ENCODE measurements around the gene RPS21. TPM values are rescaled to one million over a fixed set of nuclear protein-coding genes. Genes with fewer than 3 reads are reported as not detected.

RPS21 gene
- total RNA-seq, 2 donors from 2014 or later: 1,506 to 4,377 TPM

DNA sequence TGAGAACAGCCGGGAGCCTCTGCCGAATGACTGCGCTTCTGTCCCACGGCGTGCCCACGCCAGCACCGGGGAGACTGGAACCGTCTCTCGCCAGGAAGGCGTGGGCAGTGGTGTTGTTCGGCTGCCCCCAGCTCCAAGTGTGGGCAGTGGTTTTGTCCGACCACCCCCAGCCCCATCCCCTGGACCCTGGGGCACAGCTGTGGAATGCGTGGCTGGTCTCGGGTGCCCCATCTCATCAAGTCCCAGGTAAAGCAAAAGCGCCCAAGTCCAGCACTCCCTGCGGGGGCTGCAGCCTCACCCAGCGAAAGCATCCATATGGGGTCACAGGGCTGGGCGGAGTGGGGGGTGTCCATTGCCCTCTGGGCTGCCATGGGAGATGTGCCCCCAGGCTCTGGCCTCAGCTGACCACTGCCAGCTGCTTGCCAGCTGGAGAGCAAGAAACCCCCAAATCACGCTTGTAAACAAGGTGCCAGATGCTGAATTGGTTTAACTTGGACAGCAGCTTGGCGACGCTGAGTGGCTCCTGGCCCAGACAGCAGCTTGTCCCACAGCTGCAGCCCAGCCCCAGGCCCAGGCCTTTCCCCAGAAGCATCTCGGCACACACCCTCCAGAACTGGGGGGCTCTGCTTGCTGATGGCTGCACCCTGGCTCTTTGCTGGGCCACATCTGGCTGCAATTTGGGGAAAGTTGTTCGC is 15.7 kb downstream of the RPS21 start:
- 90% methylated on average over 23 of the region's 23 CpGs for WGBS
- H3K27ac ChIP-seq: no peak overlapping the region
- intact Hi-C loops (cut with DNase I): no loop called here
- TF ChIP-seq, protein P1, sequence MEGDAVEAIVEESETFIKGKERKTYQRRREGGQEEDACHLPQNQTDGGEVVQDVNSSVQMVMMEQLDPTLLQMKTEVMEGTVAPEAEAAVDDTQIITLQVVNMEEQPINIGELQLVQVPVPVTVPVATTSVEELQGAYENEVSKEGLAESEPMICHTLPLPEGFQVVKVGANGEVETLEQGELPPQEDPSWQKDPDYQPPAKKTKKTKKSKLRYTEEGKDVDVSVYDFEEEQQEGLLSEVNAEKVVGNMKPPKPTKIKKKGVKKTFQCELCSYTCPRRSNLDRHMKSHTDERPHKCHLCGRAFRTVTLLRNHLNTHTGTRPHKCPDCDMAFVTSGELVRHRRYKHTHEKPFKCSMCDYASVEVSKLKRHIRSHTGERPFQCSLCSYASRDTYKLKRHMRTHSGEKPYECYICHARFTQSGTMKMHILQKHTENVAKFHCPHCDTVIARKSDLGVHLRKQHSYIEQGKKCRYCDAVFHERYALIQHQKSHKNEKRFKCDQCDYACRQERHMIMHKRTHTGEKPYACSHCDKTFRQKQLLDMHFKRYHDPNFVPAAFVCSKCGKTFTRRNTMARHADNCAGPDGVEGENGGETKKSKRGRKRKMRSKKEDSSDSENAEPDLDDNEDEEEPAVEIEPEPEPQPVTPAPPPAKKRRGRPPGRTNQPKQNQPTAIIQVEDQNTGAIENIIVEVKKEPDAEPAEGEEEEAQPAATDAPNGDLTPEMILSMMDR (IDR thresholded peaks at IDR 0.05): no peak
- no peak for TF ChIP-seq POLR2A (IDR thresholded peaks at IDR 0.05)
- no peak for TF ChIP-seq POLR2AphosphoS5 (IDR thresholded peaks at IDR 0.05)
- H3K9me3 ChIP-seq: no peaks in the 10 kb centered on the region
- no peak overlapping the region for H3K4me3 ChIP-seq
- no peaks in the 10 kb centered on the region for H3K27me3 ChIP-seq (replicated peaks; ENCODE audit: insufficient read depth)
- peaks cover 14% of the 10 kb centered on the region for H3K4me1 ChIP-seq (replicated peaks)
- no peak for DNase-seq (ENCODE audit: low spot score)
- H3K36me3 ChIP-seq: no peaks in the 10 kb centered on the region

DNA sequence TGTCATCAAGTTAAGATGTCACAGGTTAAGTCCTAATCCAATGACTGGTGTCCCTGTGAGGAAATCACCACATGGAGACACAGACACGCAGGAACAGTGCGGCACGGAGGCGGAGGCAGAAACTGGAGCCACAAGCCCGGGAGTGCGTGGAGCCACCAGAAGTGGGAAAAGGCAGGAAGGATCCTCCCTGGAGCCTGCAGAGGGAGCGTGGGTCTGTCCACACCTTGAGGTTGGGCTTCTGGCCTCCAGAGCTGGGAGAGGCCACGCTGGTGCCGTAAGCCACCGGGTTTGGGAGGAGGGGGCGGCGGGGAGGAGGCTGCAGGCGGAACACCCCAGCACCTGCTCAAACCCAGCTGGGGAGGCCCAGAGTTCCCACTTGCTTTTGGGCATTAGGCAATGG is 16.4 kb downstream of the RPS21 start:
- H3K4me3 ChIP-seq: no peak overlapping the region
- H3K9me3 ChIP-seq: no peaks in the 10 kb centered on the region
- TF ChIP-seq, protein P1 (IDR thresholded peaks at IDR 0.05): no peak
- TF ChIP-seq POLR2A (IDR thresholded peaks at IDR 0.05) (no peak), POLR2AphosphoS5 (IDR thresholded peaks at IDR 0.05) (no peak)
- no peaks in the 10 kb centered on the region for H3K27me3 ChIP-seq (replicated peaks; ENCODE audit: insufficient read depth)
- intact Hi-C loops (cut with DNase I): no loop called here
- peaks cover 16% of the 10 kb centered on the region for H3K4me1 ChIP-seq (replicated peaks)
- H3K36me3 ChIP-seq: no peaks in the 10 kb centered on the region
- no peak overlapping the region for H3K27ac ChIP-seq
- DNase-seq (ENCODE audit: low spot score): no peak
- WGBS: 79% methylated on average over 13 of the region's 13 CpGs

DNA sequence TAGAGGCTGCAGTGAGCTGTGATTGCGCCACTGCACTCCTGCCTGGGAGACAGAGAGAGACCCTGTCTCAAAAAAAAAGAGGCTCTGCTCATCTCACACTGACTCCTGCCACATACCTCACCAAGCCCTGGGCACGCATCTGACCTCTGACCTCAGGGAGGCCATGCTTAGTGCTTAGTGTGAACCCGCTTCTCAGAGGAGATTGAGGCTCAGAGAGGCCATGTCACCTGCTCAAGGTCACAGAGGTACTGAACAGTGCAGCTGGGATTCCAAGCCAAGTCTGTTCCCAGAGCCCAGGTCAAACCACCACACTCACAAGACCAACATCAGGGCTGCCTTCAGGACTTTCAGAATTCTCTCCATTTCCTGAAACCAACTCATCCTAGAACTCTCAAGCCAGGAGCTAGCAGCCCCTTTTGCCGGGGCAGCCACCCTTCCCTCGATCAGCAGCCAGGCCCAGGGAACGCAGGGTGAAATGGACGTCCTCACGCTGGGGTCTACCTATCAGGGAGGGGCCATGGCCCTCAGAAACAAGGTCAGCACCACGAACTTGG is 17.3 kb downstream of the RPS21 start:
- no peak overlapping the region for H3K4me3 ChIP-seq
- H3K4me1 ChIP-seq (replicated peaks): peaks cover 16% of the 10 kb centered on the region
- no peaks in the 10 kb centered on the region for H3K9me3 ChIP-seq
- WGBS: 91% methylated on average over 9 of the region's 9 CpGs
- no peaks in the 10 kb centered on the region for H3K27me3 ChIP-seq (replicated peaks; ENCODE audit: insufficient read depth)
- H3K27ac ChIP-seq: no peak overlapping the region
- DNase-seq (ENCODE audit: low spot score): no peak
- TF ChIP-seq, protein P1 (IDR thresholded peaks at IDR 0.05): no peak
- TF ChIP-seq POLR2A (IDR thresholded peaks at IDR 0.05) (no peak), POLR2AphosphoS5 (IDR thresholded peaks at IDR 0.05) (no peak)
- intact Hi-C loops (cut with DNase I): no loop called here
- no peaks in the 10 kb centered on the region for H3K36me3 ChIP-seq

DNA sequence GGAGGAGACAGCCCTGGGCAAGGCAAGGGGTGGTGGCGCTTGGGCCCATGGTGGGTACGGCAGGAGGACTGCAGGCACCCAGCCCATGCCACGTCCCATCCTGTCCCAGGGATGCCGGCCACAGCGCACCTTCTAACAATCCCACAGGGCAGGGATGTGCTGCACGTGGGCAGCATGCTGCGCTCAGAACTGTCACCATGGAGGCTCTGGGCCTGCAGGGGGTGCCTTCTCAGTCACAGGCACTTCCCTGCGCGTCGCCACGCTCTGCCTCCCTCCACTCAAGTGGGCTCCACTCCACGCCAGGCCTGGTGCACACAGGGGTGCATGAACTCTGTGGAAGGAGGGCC is 17.8 kb downstream of the RPS21 start:
- Histone ChIP-seq H3K27ac (no peak overlapping the region), H3K4me1 (replicated peaks) (peaks cover 16% of the 10 kb centered on the region), H3K36me3 (no peaks in the 10 kb centered on the region), H3K9me3 (no peaks in the 10 kb centered on the region), H3K27me3 (replicated peaks; ENCODE audit: insufficient read depth) (no peaks in the 10 kb centered on the region), H3K4me3 (no peak overlapping the region)
- TF ChIP-seq, protein P1 (IDR thresholded peaks at IDR 0.05): no peak
- TF ChIP-seq POLR2A (IDR thresholded peaks at IDR 0.05) (no peak), POLR2AphosphoS5 (IDR thresholded peaks at IDR 0.05) (no peak)
- no peak for DNase-seq (ENCODE audit: low spot score)
- WGBS: 95% methylated on average over 7 of the region's 12 CpGs
- intact Hi-C loops (cut with DNase I): loop anchor here (5.0 kb wide), 1 partner anchor 213 kb away; no protein-coding TSS in a partner anchor
